Skin of body (tissue), 2 donors: Measurements from ENCODE around the gene LRRC4. TPM values are rescaled to one million over a fixed set of nuclear protein-coding genes. Genes with fewer than 3 reads are reported as not detected.

Source experiments
- DNase-seq: peaks from one replicate; lab custom pipeline; 2025; lab: John Stamatoyannopoulos, UW
- total RNA-seq: library from RNA; depleted of rRNA; stranded (reverse); fragments of >200 nt; gene quantifications from one replicate; pipeline ENCODE4 v1.2.3, GENCODE V29; 2014

The LRRC4 gene
- total RNA-seq, 1 donor from 2014 or later: 1.2 TPM

- peak; percentile 70 for DNase-seq
These were observed 816 bp upstream of the LRRC4 start for GRCh38 chr7:128031901-128032604.

GRCh38 chr7:128030263-128030653 is 979 bp downstream of the LRRC4 start:
- DNase-seq: no peak

- DNase-seq: no peak
These were observed 1.7 kb downstream of the LRRC4 start for GRCh38 chr7:128029405-128029995.

GRCh38 chr7:128027485-128027980 is 3.7 kb downstream of the LRRC4 start:
- DNase-seq: no peak

- DNase-seq: no peak
These were observed 4.7 kb downstream of the LRRC4 start for GRCh38 chr7:128026551-128026950.

GRCh38 chr7:128025819-128026218 is 5.4 kb downstream of the LRRC4 start:
- DNase-seq: no peak

- DNase-seq: no peak
These were observed 5.9 kb downstream of the LRRC4 start for GRCh38 chr7:128025380-128025779.

GRCh38 chr7:128024151-128024550 is 7.1 kb downstream of the LRRC4 start:
- no peak for DNase-seq

GRCh38 chr7:128022631-128023532 is 8.4 kb downstream of the LRRC4 start:
- no peak for DNase-seq

GRCh38 chr7:128021366-128021765 is 9.9 kb downstream of the LRRC4 start:
- no peak for DNase-seq

- DNase-seq: no peak
These were observed 11.1 kb downstream of the LRRC4 start for GRCh38 chr7:128020159-128020558.

GRCh38 chr7:128019288-128019687 is 11.9 kb downstream of the LRRC4 start:
- no peak for DNase-seq

- no peak for DNase-seq
These were observed 13.1 kb downstream of the LRRC4 start for GRCh38 chr7:128017862-128018845.

- no peak for DNase-seq
These were observed 13.8 kb downstream of the LRRC4 start for GRCh38 chr7:128017460-128017859.

GRCh38 chr7:128014811-128015210 is 16.4 kb downstream of the LRRC4 start:
- DNase-seq: no peak

- no peak for DNase-seq
These were observed 20.0 kb downstream of the LRRC4 start for GRCh38 chr7:128011131-128011661.

- DNase-seq: no peak
These were observed 20.7 kb downstream of the LRRC4 start for GRCh38 chr7:128010391-128011127.

- DNase-seq: no peak
These were observed 22.5 kb downstream of the LRRC4 start for GRCh38 chr7:128008744-128009143.

GRCh38 chr7:128008141-128008540 is 23.1 kb downstream of the LRRC4 start:
- no peak for DNase-seq

GRCh38 chr7:128007303-128007680 is 23.9 kb downstream of the LRRC4 start:
- no peak for DNase-seq
